VCaP (cell line): ENCODE measurements around the gene FHIP1A.

Experiments used
- H3K27ac ChIP-seq: fragments of 450-650 bp; 2 replicates; pipeline ENCODE4 v1.5.1; 2017
- TF ChIP-seq, protein P1 (sequence below): fragments of 450-650 bp; conservative IDR thresholded peaks from 2 replicates; pipeline ENCODE4 v1.5.1; 2017; ENCODE audit warnings: mild to moderate bottlenecking, moderate library complexity

FHIP1A gene

DNA sequence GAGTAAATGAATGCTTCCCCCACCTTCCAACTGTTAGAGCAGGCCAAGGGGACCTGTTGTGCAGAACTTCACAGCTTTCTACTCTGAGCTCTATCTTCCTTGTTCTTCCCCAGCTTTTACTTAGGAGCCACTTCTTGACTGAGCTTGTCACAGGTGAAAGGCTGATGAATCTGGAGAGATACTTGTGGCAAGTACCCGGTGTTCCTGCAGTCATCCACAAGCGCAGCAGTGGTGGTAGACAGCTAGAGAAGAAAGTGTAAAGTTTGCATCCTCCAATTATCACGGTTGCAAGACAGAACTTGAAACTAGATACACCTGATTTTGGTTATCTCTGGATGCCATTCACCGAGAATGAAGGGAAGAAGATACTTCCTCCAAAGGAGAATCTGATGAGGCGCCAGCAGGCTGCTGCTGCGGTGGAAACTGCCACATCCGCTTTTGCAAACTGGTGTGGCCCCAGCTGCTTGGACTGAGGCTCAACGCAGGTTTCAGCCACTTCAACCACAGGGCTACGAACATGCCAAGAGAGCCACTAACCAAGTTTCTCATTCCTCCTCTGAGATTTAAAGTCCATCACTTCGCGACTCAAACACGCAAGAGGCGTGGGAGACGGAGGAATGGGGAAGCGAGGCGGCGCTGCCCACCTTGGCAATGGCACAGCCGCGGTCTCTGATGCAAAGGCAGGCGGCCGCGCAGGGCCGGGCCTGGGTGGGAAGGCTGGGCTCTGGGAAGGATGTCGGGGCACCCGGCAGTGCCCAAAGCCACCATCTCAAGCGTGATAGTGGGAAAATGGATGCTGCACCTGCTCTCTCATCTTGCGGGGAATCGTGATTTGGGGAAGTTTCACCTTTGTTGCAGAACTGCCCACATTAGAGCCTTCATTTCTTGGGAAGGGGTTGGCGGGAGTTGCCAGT is 1.3 kb upstream of the FHIP1A start:
- TF ChIP-seq, protein P1, sequence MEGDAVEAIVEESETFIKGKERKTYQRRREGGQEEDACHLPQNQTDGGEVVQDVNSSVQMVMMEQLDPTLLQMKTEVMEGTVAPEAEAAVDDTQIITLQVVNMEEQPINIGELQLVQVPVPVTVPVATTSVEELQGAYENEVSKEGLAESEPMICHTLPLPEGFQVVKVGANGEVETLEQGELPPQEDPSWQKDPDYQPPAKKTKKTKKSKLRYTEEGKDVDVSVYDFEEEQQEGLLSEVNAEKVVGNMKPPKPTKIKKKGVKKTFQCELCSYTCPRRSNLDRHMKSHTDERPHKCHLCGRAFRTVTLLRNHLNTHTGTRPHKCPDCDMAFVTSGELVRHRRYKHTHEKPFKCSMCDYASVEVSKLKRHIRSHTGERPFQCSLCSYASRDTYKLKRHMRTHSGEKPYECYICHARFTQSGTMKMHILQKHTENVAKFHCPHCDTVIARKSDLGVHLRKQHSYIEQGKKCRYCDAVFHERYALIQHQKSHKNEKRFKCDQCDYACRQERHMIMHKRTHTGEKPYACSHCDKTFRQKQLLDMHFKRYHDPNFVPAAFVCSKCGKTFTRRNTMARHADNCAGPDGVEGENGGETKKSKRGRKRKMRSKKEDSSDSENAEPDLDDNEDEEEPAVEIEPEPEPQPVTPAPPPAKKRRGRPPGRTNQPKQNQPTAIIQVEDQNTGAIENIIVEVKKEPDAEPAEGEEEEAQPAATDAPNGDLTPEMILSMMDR: no peak
- H3K27ac ChIP-seq: peak overlapping the region; percentile 86

DNA sequence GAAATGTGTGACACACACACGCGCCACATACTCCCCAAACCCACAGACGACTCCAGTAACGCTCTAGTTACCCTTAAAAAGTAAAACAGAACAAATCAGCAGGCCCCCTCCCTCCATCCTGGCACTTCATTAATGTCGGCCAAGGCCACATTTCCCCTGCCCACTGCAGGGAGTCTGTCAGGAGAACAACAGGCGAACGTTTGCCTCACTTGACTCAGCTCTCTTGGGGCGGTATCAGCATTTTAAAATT is 671 bp upstream of the FHIP1A start:
- TF ChIP-seq, protein P1: no peak
- H3K27ac ChIP-seq: peak overlapping the region; percentile 86

DNA sequence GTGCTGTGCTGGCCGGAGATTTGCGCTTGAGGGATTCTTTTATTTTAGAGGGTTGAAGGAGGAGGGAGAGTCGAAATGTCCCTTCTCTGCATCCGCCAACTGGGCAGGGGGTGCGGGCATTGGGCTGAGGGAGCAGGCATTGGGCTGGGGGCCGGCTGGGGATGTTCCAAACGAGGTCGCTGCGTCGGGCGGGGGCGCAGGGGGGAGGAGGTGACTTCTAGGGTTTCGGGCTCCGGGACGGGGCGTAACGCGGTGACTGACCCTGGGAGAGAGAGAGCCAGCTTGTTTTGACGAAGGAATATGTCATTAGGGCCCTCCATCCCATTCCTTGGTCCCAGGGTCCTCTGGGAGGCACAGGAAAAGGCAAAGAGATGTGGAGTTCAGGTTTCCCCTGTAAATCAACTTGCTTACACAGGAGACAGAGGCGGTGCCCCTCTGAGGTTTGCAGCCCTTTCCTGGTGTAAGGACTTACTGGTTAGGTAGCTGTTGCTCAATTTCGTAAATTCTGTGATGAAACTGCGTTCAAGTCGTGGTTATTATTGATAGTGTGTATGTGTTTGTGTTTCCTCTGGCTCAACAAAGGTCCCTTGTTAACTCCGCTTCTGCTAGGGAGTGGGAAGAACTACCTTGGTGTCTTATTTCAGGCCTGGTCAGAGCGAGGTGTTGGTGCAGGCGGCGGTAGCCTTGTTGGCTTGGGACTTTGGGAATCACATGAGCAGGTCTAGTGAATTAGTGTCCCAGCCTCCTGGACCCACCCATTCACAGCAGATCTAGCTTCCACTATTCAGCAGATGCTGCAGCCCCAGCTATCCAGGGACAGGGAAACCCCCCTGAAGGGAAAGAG is 716 bp downstream of the FHIP1A start:
- H3K27ac ChIP-seq: peak overlapping the region; percentile 86
- TF ChIP-seq, protein P1: no peak

DNA sequence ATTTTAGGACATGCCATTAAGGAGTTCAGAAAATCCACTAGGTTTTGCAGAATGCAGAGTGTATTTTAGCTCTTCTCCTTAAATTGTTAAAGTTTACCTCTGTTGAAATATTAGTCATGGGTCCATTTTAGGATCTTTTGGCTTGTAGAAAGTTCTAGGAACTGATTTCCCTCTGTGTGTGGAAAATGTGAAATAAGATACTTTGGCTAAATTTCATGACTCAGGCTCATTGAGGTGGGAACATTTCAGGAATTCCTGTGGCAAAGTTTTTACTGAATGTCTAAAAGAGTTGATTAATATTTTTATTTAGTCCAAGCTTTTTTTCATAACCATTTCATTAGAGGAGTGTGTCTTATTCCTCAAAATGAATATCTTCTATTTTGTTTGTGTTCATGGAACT is 7.0 kb downstream of the FHIP1A start:
- TF ChIP-seq, protein P1: no peak
- no peak overlapping the region for H3K27ac ChIP-seq

DNA sequence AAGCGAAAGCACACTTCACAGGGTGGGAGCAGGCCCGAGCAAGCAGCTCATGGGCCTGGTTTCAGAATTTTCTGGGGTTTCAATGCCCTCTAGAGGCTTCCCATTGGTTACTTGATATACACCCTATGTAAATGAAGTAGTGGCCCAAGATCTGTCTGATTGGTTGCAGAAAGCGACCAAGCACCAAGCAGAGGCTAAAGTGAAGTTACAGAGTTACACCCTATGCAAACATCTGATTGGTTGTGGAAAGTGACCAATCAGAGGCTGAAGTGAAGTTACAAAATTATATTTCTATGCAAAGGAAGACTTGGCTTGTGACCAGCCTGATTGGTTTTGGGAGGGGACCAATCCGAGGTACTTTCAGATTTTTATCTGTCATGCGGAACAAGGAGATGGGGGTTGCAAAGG is 8.2 kb downstream of the FHIP1A start:
- TF ChIP-seq, protein P1: no peak
- H3K27ac ChIP-seq: no peak overlapping the region

DNA sequence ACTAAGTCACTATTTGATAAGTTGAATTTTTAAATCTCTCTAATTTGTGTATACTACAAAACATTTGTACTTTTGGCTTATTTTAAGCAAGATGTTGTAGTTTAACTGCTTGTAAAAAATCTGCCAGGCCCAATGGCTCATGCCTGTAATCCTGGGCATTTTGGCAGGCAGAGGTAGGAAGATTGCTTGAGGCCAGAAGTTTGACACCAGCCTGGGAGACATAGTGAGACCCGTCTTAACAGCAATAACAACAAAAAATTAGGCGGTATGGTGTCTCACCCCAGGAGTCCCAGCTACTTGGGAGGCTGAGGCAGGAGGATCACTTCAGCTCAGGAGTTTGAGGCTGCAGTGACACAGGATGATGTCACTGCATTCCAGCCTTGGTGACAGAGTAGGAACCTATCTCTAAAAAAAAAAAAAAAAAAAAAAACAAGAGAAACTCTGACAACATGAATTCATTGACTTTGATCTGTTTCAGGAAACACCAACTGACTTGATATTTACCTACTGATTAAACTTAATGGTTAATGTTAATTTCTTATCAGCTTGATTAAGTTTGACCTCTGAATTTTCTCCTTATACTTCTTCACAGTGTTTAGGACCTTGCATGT is 8.9 kb downstream of the FHIP1A start:
- TF ChIP-seq, protein P1: no peak
- no peak overlapping the region for H3K27ac ChIP-seq

DNA sequence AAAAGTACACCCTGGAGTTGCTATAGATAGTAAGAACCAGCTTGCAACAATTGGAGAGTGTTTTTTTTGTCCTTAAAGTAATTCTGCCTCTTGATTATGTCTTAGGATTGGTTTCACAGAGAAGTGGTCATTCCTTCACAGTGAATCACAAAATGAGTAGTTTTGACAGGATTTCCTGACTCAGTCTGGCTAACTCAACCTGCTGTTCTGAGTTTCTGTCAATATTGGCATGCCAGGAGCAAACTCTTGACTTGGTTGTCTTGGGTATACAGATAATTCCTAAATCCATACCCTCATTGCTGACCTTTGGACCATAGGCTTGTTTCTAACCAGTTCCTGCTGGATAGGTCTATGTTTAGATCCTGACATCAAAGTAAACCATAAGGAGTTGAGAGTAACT is 9.4 kb downstream of the FHIP1A start:
- TF ChIP-seq, protein P1: no peak
- no peak overlapping the region for H3K27ac ChIP-seq
